GM23338 (cell line): ENCODE measurements around the gene CDK7. TPM values are rescaled to one million over a fixed set of nuclear protein-coding genes. Genes with fewer than 3 reads are reported as not detected.

ENCODE experiments used
- ATAC-seq: fragments of 200-7000 bp; cut with Tn5 transposase; 3 replicates; pipeline ENCODE4 v1.9.1; 2020
- DNase-seq: peaks from one replicate; pipeline ENCODE4 v3.0.0-alpha.2; 2015; ENCODE audit warnings: low spot score
- H2AFZ ChIP-seq: fragments of 200-600 bp; sonication (generic); 2 replicates; pipeline ENCODE4 v1.8.0; 2016; ENCODE audit warnings: antibody characterized with exemption, mild to moderate bottlenecking, moderate library complexity
- H3F3A ChIP-seq: fragments of 200-600 bp; sonication (generic); replicated peaks from 2 replicates; pipeline ENCODE4 v1.8.0; 2017; ENCODE audit warnings: antibody characterized with exemption, mixed run types, low read depth
- H3K27ac ChIP-seq: fragments of 200-600 bp; sonication (generic); 2 replicates; pipeline ENCODE4 v1.6.1; 2016; ENCODE audit warnings: low read depth
- H3K27me3 ChIP-seq: fragments of 200-600 bp; sonication (generic); 2 replicates; pipeline ENCODE4 v1.8.0; 2016; ENCODE audit warnings: mild to moderate bottlenecking, mixed run types, moderate library complexity; ENCODE audit not compliant: insufficient read depth
- H3K36me3 ChIP-seq: fragments of 200-600 bp; sonication (generic); 2 replicates; pipeline ENCODE4 v1.8.0; 2016; ENCODE audit warnings: mild to moderate bottlenecking; ENCODE audit not compliant: insufficient read depth
- H3K4me1 ChIP-seq: fragments of 200-600 bp; sonication (generic); 2 replicates; pipeline ENCODE4 v1.8.0; 2016; ENCODE audit warnings: mild to moderate bottlenecking, moderate library complexity; ENCODE audit not compliant: insufficient read depth
- H3K4me2 ChIP-seq: fragments of 200-600 bp; sonication (generic); 2 replicates; pipeline ENCODE4 v1.7.1; 2017; ENCODE audit warnings: mixed run types
- H3K4me3 ChIP-seq: fragments of 200-600 bp; sonication (generic); 2 replicates; pipeline ENCODE4 v1.6.1; 2016; ENCODE audit warnings: mixed run types
- H3K79me2 ChIP-seq: fragments of 200-600 bp; sonication (generic); replicated peaks from 2 replicates; pipeline ENCODE4 v1.8.0; 2017; ENCODE audit warnings: mild to moderate bottlenecking; ENCODE audit not compliant: insufficient read depth
- H3K9me2 ChIP-seq: fragments of 200-600 bp; sonication (generic); 2 replicates; pipeline ENCODE4 v1.8.0; 2017; ENCODE audit not compliant: insufficient read depth
- H4K20me1 ChIP-seq: fragments of 200-600 bp; sonication (generic); replicated peaks from 2 replicates; pipeline ENCODE4 v1.8.0; 2017; ENCODE audit warnings: mild to moderate bottlenecking; ENCODE audit not compliant: insufficient read depth
- H3K27ac Mint-ChIP-seq: 2 replicates; pipeline ENCODE4 v1.8.0; 2020; ENCODE audit warnings: inconsistent platforms, mild to moderate bottlenecking, moderate library complexity, mixed read lengths
- H3K27me3 Mint-ChIP-seq: 3 replicates; pipeline ENCODE4 v1.8.0; 2022; ENCODE audit warnings: low read depth, mild to moderate bottlenecking, moderate library complexity, mixed read lengths, inconsistent platforms; ENCODE audit not compliant: insufficient read depth, poor library complexity
- H3K36me3 Mint-ChIP-seq: 3 replicates; pipeline ENCODE4 v1.8.0; 2021; ENCODE audit warnings: low read depth, mild to moderate bottlenecking, inconsistent platforms, moderate library complexity, mixed read lengths
- H3K4me1 Mint-ChIP-seq: 3 replicates; pipeline ENCODE4 v1.8.0; 2020; ENCODE audit warnings: mild to moderate bottlenecking, inconsistent platforms, mixed read lengths
- H3K4me3 Mint-ChIP-seq: 3 replicates; pipeline ENCODE4 v1.8.0; 2021; ENCODE audit warnings: moderate library complexity, mild to moderate bottlenecking, inconsistent platforms, mixed read lengths
- H3K9me3 Mint-ChIP-seq: 3 replicates; pipeline ENCODE4 v1.8.0; 2020; ENCODE audit warnings: moderate library complexity, mild to moderate bottlenecking, inconsistent platforms, mixed read lengths
- CREB1 ChIP-seq: fragments of 250-450 bp; sonication (Bioruptor Pico); IDR thresholded peaks from 2 replicates; pipeline ENCODE4 v1.5.0; 2020; ENCODE audit warnings: low read depth, mild to moderate bottlenecking, moderate library complexity
- EZH2 ChIP-seq: fragments of 200-600 bp; sonication (generic); IDR thresholded peaks from one replicate; pipeline ENCODE4 v1.8.0; 2017; ENCODE audit warnings: antibody characterized with exemption, mild to moderate bottlenecking, low read depth; ENCODE audit not compliant: unreplicated experiment
- EZH2phosphoT487 ChIP-seq: fragments of 200-600 bp; sonication (generic); IDR thresholded peaks from one replicate; pipeline ENCODE4 v1.8.1; 2018; ENCODE audit warnings: antibody characterized with exemption; ENCODE audit not compliant: unreplicated experiment
- JUNB ChIP-seq: IDR thresholded peaks from one replicate; pipeline ENCODE4 v1.6.1; 2016; ENCODE audit warnings: antibody characterized with exemption; ENCODE audit not compliant: unreplicated experiment
- NANOG ChIP-seq: IDR thresholded peaks from 2 replicates; pipeline ENCODE4 v1.6.1; 2016; ENCODE audit warnings: antibody characterized with exemption, borderline replicate concordance
- POLR2AphosphoS5 ChIP-seq: IDR thresholded peaks from 2 replicates; pipeline ENCODE4 v1.6.1; 2016; ENCODE audit warnings: antibody characterized with exemption, low read depth
- STAT1 ChIP-seq: IDR thresholded peaks from one replicate; pipeline ENCODE4 v1.6.1; 2016; ENCODE audit warnings: antibody characterized with exemption; ENCODE audit not compliant: unreplicated experiment
- ZNF114 ChIP-seq: fragments of 250-450 bp; sonication (Bioruptor Pico); IDR thresholded peaks from 2 replicates; pipeline ENCODE4 v1.5.0; 2020; ENCODE audit warnings: mild to moderate bottlenecking, moderate library complexity
- ZNF331 ChIP-seq: fragments of 250-450 bp; sonication (Bioruptor Pico); IDR thresholded peaks from 2 replicates; pipeline ENCODE4 v1.5.0; 2020; ENCODE audit warnings: low read depth, mild to moderate bottlenecking, moderate library complexity
- polyA plus RNA-seq: library from polyadenylated mRNA; unstranded; fragments of >200 nt; fragmentation: Nextera tagmentation; extraction: Ambion mirVana; gene quantifications from 2 replicates; pipeline ENCODE4 v1.2.1, GENCODE V29; 2016
- total RNA-seq: library from RNA; depleted of rRNA; stranded (reverse); fragments of >200 nt; shearing (Covaris generic); gene quantifications from 2 replicates; pipeline ENCODE4 v1.2.3, GENCODE V29; 2014
- TF ChIP-seq, protein P1 (sequence below): IDR thresholded peaks from one replicate; pipeline ENCODE4 v1.6.1; 2018; ENCODE audit warnings: antibody characterized with exemption; ENCODE audit not compliant: unreplicated experiment
- TF ChIP-seq, protein P2 (sequence below): IDR thresholded peaks from 2 replicates; pipeline ENCODE4 v1.6.1; 2016; ENCODE audit warnings: antibody characterized with exemption
- TF ChIP-seq, protein P3 (sequence below), 2 experiments: fragments of 200-600 bp in 1 of 2; sonication (generic) in 1 of 2; conservative IDR thresholded peaks; 2 replicates each; pipeline versions ENCODE4 v1.5.1 to v1.6.1; 2016 to 2017; ENCODE audit warnings: antibody characterized with exemption in 2 of 2, low read depth in 2 of 2, mild to moderate bottlenecking in 2 of 2, moderate library complexity in 1 of 2

The CDK7 gene
- total and polyA plus RNA-seq, 2 experiments from 2014 or later, result 78.4 to 80.7 TPM

DNA sequence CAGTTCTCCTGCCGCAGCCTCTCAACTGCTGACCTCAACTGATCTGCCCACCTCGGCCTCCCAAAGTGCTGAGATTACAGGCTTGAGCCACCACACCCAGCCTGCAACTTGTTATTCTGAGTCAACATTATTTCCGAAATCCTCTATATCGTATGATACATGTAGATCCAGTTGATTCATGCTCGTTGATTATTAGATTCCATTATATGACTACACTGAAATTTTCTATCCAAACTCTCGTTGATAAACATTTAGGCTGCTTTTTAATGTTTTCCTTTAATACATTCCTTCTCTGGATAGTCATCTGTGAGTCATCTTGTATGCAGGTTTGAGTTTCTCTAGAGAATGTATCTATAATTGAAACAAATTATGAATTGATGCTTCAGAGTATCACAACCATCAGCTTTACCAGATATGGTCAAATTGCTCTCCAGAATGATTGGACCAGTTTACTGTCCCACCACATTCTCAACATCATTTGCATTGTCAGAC, 4.1 kb downstream of the CDK7 start (continued):
- TF ChIP-seq EZH2, result no peak
- TF ChIP-seq ZNF331 (CRISPR knock-in tag), result no peak
- TF ChIP-seq ZNF114 (CRISPR knock-in tag), result no peak
- TF ChIP-seq, protein P1, sequence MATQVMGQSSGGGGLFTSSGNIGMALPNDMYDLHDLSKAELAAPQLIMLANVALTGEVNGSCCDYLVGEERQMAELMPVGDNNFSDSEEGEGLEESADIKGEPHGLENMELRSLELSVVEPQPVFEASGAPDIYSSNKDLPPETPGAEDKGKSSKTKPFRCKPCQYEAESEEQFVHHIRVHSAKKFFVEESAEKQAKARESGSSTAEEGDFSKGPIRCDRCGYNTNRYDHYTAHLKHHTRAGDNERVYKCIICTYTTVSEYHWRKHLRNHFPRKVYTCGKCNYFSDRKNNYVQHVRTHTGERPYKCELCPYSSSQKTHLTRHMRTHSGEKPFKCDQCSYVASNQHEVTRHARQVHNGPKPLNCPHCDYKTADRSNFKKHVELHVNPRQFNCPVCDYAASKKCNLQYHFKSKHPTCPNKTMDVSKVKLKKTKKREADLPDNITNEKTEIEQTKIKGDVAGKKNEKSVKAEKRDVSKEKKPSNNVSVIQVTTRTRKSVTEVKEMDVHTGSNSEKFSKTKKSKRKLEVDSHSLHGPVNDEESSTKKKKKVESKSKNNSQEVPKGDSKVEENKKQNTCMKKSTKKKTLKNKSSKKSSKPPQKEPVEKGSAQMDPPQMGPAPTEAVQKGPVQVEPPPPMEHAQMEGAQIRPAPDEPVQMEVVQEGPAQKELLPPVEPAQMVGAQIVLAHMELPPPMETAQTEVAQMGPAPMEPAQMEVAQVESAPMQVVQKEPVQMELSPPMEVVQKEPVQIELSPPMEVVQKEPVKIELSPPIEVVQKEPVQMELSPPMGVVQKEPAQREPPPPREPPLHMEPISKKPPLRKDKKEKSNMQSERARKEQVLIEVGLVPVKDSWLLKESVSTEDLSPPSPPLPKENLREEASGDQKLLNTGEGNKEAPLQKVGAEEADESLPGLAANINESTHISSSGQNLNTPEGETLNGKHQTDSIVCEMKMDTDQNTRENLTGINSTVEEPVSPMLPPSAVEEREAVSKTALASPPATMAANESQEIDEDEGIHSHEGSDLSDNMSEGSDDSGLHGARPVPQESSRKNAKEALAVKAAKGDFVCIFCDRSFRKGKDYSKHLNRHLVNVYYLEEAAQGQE, result no peak
- TF ChIP-seq CREB1 (CRISPR knock-in tag), result no peak
- TF ChIP-seq JUNB, result no peak
- TF ChIP-seq NANOG, result no peak
- TF ChIP-seq POLR2AphosphoS5, result no peak
- no peak for TF ChIP-seq STAT1
- TF ChIP-seq, protein P2, sequence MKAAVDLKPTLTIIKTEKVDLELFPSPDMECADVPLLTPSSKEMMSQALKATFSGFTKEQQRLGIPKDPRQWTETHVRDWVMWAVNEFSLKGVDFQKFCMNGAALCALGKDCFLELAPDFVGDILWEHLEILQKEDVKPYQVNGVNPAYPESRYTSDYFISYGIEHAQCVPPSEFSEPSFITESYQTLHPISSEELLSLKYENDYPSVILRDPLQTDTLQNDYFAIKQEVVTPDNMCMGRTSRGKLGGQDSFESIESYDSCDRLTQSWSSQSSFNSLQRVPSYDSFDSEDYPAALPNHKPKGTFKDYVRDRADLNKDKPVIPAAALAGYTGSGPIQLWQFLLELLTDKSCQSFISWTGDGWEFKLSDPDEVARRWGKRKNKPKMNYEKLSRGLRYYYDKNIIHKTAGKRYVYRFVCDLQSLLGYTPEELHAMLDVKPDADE, result no peak
- TF ChIP-seq EZH2phosphoT487, result no peak

DNA sequence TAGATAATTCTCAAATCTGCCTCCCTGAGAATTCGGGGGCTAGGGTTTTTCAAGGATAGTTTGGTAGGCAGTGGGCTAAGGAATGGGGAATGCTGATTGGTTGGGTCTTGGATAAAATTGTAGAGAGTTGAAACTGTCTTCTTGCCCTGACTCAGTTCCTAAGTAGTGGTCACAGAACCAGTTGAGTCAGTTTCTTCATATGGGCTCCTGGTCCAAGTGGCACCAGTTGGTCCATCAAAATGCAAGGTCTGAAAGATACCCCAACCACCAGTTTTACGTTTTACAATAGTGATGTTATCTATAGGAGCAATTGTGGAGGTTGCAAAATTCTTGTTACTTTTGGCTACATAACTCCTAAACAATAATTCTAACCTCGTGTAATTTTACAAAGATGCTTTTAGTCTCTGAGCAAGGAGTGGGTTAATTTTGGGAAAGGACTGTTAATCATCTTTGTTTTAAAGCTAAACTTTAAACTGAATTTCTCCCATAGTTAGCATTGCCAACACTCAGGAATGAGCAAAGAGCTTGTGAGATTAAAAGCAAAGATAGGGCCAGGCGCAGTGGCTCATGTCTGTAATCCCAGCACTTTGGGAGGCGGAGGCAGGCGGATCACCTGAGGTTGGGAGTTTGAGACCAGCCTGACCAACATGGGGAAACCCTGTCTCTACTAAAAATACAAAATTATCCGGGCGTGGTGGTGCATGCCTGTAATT, 7.7 kb downstream of the CDK7 start:
- 0 out of 2 replicates have a peak overlapping the region, but pooled peaks have one; percentile 34 for H3K27ac ChIP-seq
- Mint-ChIP-seq H3K4me3 (no peak overlapping the region), H3K9me3 (no peaks in the 10 kb centered on the region), H3K27me3 (no peaks in the 10 kb centered on the region), H3K36me3 (peaks cover 41% of the 10 kb centered on the region), H3K27ac (no peak overlapping the region), H3K4me1 (peaks cover 1% of the 10 kb centered on the region; the same call in 1 of the 3 replicates)
- peaks cover 32% of the 10 kb centered on the region for H4K20me1 ChIP-seq
- no peak for DNase-seq
- ATAC-seq, result no peak
- H3K27me3 ChIP-seq, result no peaks in the 10 kb centered on the region
- no peak overlapping the region for H3K4me2 ChIP-seq
- no peak overlapping the region for H2AFZ ChIP-seq
- H3K4me1 ChIP-seq, result no peaks in the 10 kb centered on the region; the same call in 1 of the 2 replicates
- no peaks in the 10 kb centered on the region for H3F3A ChIP-seq
- no peaks in the 10 kb centered on the region for H3K9me2 ChIP-seq
- H3K4me3 ChIP-seq, result no peak overlapping the region
- H3K36me3 ChIP-seq, result peaks cover 3% of the 10 kb centered on the region; the same call in 1 of the 2 replicates
- H3K79me2 ChIP-seq, result peaks cover 100% of the 10 kb centered on the region
- TF ChIP-seq, protein P2, result no peak
- TF ChIP-seq EZH2phosphoT487 (no peak), JUNB (no peak), STAT1 (no peak)
- TF ChIP-seq, protein P3, sequence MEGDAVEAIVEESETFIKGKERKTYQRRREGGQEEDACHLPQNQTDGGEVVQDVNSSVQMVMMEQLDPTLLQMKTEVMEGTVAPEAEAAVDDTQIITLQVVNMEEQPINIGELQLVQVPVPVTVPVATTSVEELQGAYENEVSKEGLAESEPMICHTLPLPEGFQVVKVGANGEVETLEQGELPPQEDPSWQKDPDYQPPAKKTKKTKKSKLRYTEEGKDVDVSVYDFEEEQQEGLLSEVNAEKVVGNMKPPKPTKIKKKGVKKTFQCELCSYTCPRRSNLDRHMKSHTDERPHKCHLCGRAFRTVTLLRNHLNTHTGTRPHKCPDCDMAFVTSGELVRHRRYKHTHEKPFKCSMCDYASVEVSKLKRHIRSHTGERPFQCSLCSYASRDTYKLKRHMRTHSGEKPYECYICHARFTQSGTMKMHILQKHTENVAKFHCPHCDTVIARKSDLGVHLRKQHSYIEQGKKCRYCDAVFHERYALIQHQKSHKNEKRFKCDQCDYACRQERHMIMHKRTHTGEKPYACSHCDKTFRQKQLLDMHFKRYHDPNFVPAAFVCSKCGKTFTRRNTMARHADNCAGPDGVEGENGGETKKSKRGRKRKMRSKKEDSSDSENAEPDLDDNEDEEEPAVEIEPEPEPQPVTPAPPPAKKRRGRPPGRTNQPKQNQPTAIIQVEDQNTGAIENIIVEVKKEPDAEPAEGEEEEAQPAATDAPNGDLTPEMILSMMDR (conservative IDR thresholded peaks at IDR 0.05; ENCODE audit: low read depth in 2 of 2), result no peak
